ENCODE measurements around the gene SOX6. TPM values are rescaled to one million over a fixed set of nuclear protein-coding genes. Genes with fewer than 3 reads are reported as not detected.

The SOX6 gene
- total RNA-seq, 1 experiment from 2014 or later: 0.21 TPM

DNA sequence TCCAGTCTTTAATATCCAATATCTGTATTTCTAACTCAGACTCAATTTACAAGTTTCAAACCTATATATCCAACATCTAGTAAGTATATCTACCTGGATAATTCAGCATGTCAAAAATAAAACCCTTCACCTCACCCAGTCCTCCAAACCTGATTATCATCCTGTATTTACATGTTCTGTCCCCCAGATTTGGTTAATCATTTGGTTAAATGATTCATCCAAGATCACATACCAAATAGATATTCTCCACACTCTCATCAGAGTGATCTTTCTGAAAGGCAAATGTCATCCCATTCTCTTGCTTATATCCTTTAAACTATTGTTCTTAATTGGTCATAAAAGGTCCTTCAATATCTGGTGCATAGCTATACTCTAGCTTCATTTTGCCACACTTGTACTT lies 199.0 kb downstream of the SOX6 start:
- no peak for DNase-seq (ENCODE audit: low read depth, low spot score)
- Histone ChIP-seq H3K27me3 (ENCODE audit: control insufficient read depth, insufficient read depth, low read length) (no peaks in the 10 kb centered on the region), H3K4me1 (ENCODE audit: control insufficient read depth, insufficient read depth, low read length) (no peaks in the 10 kb centered on the region), H3K9me3 (ENCODE audit: control insufficient read depth, insufficient read depth, low read depth, low read length) (no peaks in the 10 kb centered on the region), H3K4me3 (ENCODE audit: low read depth in 2 of 2, low read length in 2 of 2) (no peak overlapping the region), H3K36me3 (ENCODE audit: control insufficient read depth, insufficient read depth, low read length) (no peaks in the 10 kb centered on the region), H3K27ac (ENCODE audit: low read length) (no peak overlapping the region)
- intact Hi-C loops (cut with micrococcal nuclease; ENCODE audit: unreplicated experiment) (no loop called here), in situ Hi-C loops (cut with HindIII; ENCODE audit: low pct_unique_long_range_greater_than_20kb, low sequenced_read_pairs) (no loop called here)
- CTCF ChIA-PET: no interaction called here
- no TSS peak for BruUV-seq (replicated peaks)
- TF ChIP-seq, protein P1, sequence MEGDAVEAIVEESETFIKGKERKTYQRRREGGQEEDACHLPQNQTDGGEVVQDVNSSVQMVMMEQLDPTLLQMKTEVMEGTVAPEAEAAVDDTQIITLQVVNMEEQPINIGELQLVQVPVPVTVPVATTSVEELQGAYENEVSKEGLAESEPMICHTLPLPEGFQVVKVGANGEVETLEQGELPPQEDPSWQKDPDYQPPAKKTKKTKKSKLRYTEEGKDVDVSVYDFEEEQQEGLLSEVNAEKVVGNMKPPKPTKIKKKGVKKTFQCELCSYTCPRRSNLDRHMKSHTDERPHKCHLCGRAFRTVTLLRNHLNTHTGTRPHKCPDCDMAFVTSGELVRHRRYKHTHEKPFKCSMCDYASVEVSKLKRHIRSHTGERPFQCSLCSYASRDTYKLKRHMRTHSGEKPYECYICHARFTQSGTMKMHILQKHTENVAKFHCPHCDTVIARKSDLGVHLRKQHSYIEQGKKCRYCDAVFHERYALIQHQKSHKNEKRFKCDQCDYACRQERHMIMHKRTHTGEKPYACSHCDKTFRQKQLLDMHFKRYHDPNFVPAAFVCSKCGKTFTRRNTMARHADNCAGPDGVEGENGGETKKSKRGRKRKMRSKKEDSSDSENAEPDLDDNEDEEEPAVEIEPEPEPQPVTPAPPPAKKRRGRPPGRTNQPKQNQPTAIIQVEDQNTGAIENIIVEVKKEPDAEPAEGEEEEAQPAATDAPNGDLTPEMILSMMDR (IDR thresholded peaks at IDR 0.05): no peak
- TF ChIP-seq, protein P2, sequence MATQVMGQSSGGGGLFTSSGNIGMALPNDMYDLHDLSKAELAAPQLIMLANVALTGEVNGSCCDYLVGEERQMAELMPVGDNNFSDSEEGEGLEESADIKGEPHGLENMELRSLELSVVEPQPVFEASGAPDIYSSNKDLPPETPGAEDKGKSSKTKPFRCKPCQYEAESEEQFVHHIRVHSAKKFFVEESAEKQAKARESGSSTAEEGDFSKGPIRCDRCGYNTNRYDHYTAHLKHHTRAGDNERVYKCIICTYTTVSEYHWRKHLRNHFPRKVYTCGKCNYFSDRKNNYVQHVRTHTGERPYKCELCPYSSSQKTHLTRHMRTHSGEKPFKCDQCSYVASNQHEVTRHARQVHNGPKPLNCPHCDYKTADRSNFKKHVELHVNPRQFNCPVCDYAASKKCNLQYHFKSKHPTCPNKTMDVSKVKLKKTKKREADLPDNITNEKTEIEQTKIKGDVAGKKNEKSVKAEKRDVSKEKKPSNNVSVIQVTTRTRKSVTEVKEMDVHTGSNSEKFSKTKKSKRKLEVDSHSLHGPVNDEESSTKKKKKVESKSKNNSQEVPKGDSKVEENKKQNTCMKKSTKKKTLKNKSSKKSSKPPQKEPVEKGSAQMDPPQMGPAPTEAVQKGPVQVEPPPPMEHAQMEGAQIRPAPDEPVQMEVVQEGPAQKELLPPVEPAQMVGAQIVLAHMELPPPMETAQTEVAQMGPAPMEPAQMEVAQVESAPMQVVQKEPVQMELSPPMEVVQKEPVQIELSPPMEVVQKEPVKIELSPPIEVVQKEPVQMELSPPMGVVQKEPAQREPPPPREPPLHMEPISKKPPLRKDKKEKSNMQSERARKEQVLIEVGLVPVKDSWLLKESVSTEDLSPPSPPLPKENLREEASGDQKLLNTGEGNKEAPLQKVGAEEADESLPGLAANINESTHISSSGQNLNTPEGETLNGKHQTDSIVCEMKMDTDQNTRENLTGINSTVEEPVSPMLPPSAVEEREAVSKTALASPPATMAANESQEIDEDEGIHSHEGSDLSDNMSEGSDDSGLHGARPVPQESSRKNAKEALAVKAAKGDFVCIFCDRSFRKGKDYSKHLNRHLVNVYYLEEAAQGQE (IDR thresholded peaks at IDR 0.05; ENCODE audit: insufficient read depth in 1 of 2, low read depth in 2 of 2, low read length in 1 of 2): no peak
- TF ChIP-seq SIN3A (IDR thresholded peaks at IDR 0.05; ENCODE audit: borderline replicate concordance, insufficient read depth, low read depth, low read length): no peak
- TF ChIP-seq TCF7L2 (IDR thresholded peaks at IDR 0.05; ENCODE audit: low read depth, low read length): no peak
- no peak for ATAC-seq
- POLR2A ChIA-PET: no interaction called here

DNA sequence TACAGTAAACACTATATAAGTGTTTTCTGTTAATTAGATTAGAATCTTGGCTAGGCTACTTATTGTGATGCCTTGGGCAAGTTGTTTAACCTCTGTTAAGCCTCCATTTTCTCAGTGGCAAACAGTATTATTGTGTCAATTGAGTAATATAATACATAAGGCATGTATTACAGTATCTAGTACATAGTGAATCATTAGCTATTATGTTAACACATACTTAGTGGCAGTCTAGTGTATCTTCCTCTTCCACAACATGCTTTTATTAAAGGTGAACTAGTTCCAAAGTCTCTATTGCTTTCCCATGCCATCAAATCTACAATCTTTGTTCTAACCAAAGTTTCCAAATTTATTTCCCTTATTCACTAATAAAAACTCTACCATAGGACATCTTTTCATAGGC lies 200.9 kb downstream of the SOX6 start:
- H3K27ac ChIP-seq (ENCODE audit: low read length): no peak overlapping the region
- no TSS peak for BruUV-seq (replicated peaks)
- H3K4me1 ChIP-seq (ENCODE audit: control insufficient read depth, insufficient read depth, low read length): no peaks in the 10 kb centered on the region
- ATAC-seq: no peak
- intact Hi-C loops (cut with micrococcal nuclease; ENCODE audit: unreplicated experiment): no loop called here
- no peak overlapping the region for H3K4me3 ChIP-seq (ENCODE audit: low read depth in 2 of 2, low read length in 2 of 2)
- TF ChIP-seq POLR2AphosphoS5 (IDR thresholded peaks at IDR 0.05; ENCODE audit: low read depth, low read length) (no peak), TCF7L2 (IDR thresholded peaks at IDR 0.05; ENCODE audit: low read depth, low read length) (no peak), SIN3A (IDR thresholded peaks at IDR 0.05; ENCODE audit: borderline replicate concordance, insufficient read depth, low read depth, low read length) (no peak)
- TF ChIP-seq, protein P1 (IDR thresholded peaks at IDR 0.05): no peak
- TF ChIP-seq, protein P2 (IDR thresholded peaks at IDR 0.05; ENCODE audit: insufficient read depth in 1 of 2, low read depth in 2 of 2, low read length in 1 of 2): no peak
- POLR2A ChIA-PET: no interaction called here
- in situ Hi-C loops (cut with HindIII; ENCODE audit: low pct_unique_long_range_greater_than_20kb, low sequenced_read_pairs): no loop called here
- CTCF ChIA-PET: no interaction called here
- H3K36me3 ChIP-seq (ENCODE audit: control insufficient read depth, insufficient read depth, low read length): no peaks in the 10 kb centered on the region
- H3K9me3 ChIP-seq (ENCODE audit: control insufficient read depth, insufficient read depth, low read depth, low read length): no peaks in the 10 kb centered on the region
- no peaks in the 10 kb centered on the region for H3K27me3 ChIP-seq (ENCODE audit: control insufficient read depth, insufficient read depth, low read length)
- no peak for DNase-seq (ENCODE audit: low read depth, low spot score)
